HCT116 (cell line): ENCODE data around the gene LIPH. TPM values are rescaled to one million over a fixed set of nuclear protein-coding genes. Genes with fewer than 3 reads are reported as not detected.

Experiments used
- ATAC-seq: fragments of 200-7000 bp; cut with Tn5 transposase; 2 replicates; pipeline ENCODE4 v1.9.1; 2020; ENCODE audit warnings: mild to moderate bottlenecking, moderate library complexity
- BruUV-seq: library from RNA; stranded (reverse); fragments of 400-500 nt; replicated peaks from 2 replicates; lab custom pipeline; 2021; lab: Mats Ljungman, UMichigan
- CTCF ChIA-PET: fragments of 300-600 bp; sonication (Branson Sonifier 250); formaldehyde crosslinking; loops from one replicate; lab custom pipeline; 2021; ENCODE audit warnings: antibody characterized with exemption; lab: Charles Lee
- POLR2A ChIA-PET: fragments of 300-600, 350-600 bp; sonication (Branson Sonifier 250); formaldehyde crosslinking; loops from one replicate; lab custom pipeline; 2021; ENCODE audit warnings: antibody characterized with exemption; lab: Charles Lee
- RAD21 ChIA-PET, 2 experiments: fragments of 300-600 bp; sonication (Branson Sonifier 250); formaldehyde crosslinking; loops; one replicate each; lab custom pipeline; 2023; ENCODE audit warnings: low total read pairs in 2 of 2; ENCODE audit not compliant: uncharacterized antibody in 2 of 2, unreplicated experiment in 2 of 2, low non-redundant PET in 1 of 2; lab: Charles Lee
- DNase-seq: peaks from one replicate; pipeline ENCODE4 v3.0.0-alpha.2; 2010; ENCODE audit warnings: low read depth, low spot score
- H2AFZ ChIP-seq: fragments of 200-600 bp; shearing (Covaris generic), sonication (generic); 2 replicates; pipeline ENCODE4 v1.6.1; 2017; ENCODE audit warnings: low read depth, mixed run types, mixed read lengths, antibody characterized with exemption, low read length; ENCODE audit not compliant: poor library complexity, severe bottlenecking
- H3K27ac ChIP-seq: 2 replicates; pipeline ENCODE4 v1.5.1; 2012; ENCODE audit warnings: low read depth, low read length
- H3K27me3 ChIP-seq: fragments of 200-600 bp; sonication (generic); 2 replicates; pipeline ENCODE4 v1.6.1; 2016; ENCODE audit warnings: mixed run types, low read length, mixed read lengths; ENCODE audit not compliant: insufficient read depth
- H3K36me3 ChIP-seq, 2 experiments: fragments of 200-500 bp in 1 of 2; fragments of 200-600 bp in 1 of 2; sonication (Bioruptor generic) in 1 of 2; sonication (generic) in 1 of 2; 2 replicates each; pipeline versions ENCODE4 v1.5.1 to v1.6.1; 2014 to 2016; ENCODE audit warnings: low read length in 2 of 2, inconsistent platforms in 1 of 2, mixed read lengths in 1 of 2, mixed run types in 1 of 2; ENCODE audit not compliant: insufficient read depth in 2 of 2, control insufficient read depth in 1 of 2
- H3K4me1 ChIP-seq, 2 experiments: fragments of 200-600 bp in 1 of 2; sonication (generic) in 1 of 2; 2 replicates each; pipeline versions ENCODE4 v1.5.1 to v1.6.1; 2012 to 2017; ENCODE audit warnings: low read length in 2 of 2, inconsistent platforms in 1 of 2, mild to moderate bottlenecking in 1 of 2, mixed read lengths in 1 of 2, mixed run types in 1 of 2, moderate library complexity in 1 of 2; ENCODE audit not compliant: insufficient read depth in 2 of 2, control insufficient read depth in 1 of 2
- H3K4me2 ChIP-seq: fragments of 200-600 bp; sonication (generic); 2 replicates; pipeline ENCODE4 v1.6.1; 2017; ENCODE audit warnings: mixed run types, low read length, mixed read lengths
- H3K4me3 ChIP-seq, 2 experiments: fragments of 200-600 bp in 1 of 2; sonication (generic) in 1 of 2; replicated peaks in 1 of 2; 2 replicates each; pipeline ENCODE4 v1.5.1; 2011 to 2016; ENCODE audit warnings: low read length in 2 of 2, control low read depth in 1 of 2, low read depth in 1 of 2, mild to moderate bottlenecking in 1 of 2, mixed read lengths in 1 of 2, mixed run types in 1 of 2
- H3K79me2 ChIP-seq: fragments of 200-600 bp; sonication (generic); 2 replicates; pipeline ENCODE4 v1.6.1; 2017; ENCODE audit warnings: mild to moderate bottlenecking, mixed run types, low read length, moderate library complexity, mixed read lengths; ENCODE audit not compliant: insufficient read depth
- H3K9ac ChIP-seq: fragments of 200-600 bp; sonication (generic); 2 replicates; pipeline ENCODE4 v1.6.1; 2016; ENCODE audit warnings: low read length, mixed read lengths
- H3K9me2 ChIP-seq: fragments of 200-600 bp; sonication (generic), shearing (Covaris generic); 2 replicates; pipeline ENCODE4 v1.6.1; 2017; ENCODE audit warnings: mixed run types, mild to moderate bottlenecking, moderate library complexity; ENCODE audit not compliant: insufficient read depth
- H3K9me3 ChIP-seq, 2 experiments: fragments of 200-500 bp in 1 of 2; fragments of 200-600 bp in 1 of 2; sonication (Bioruptor generic) in 1 of 2; sonication (generic) in 1 of 2; 2 replicates each; pipeline ENCODE4 v1.6.1; 2014 to 2017; ENCODE audit warnings: low read length in 2 of 2, mixed read lengths in 2 of 2, inconsistent platforms in 1 of 2, low read depth in 1 of 2, mild to moderate bottlenecking in 1 of 2, mixed run types in 1 of 2, moderate library complexity in 1 of 2; ENCODE audit not compliant: control insufficient read depth in 1 of 2, insufficient read depth in 1 of 2
- H4K20me1 ChIP-seq: fragments of 200-600 bp; sonication (generic), shearing (Covaris generic); 2 replicates; pipeline ENCODE4 v1.6.1; 2017; ENCODE audit warnings: mixed run types, mild to moderate bottlenecking, moderate library complexity; ENCODE audit not compliant: insufficient read depth
- EZH2 ChIP-seq: fragments of 200-600 bp; sonication (generic); IDR thresholded peaks from 2 replicates; pipeline ENCODE4 v1.6.1; 2017; ENCODE audit warnings: antibody characterized with exemption, mixed run types
- RAD21 ChIP-seq: IDR thresholded peaks from 2 replicates; pipeline ENCODE4 v1.6.1; 2012; ENCODE audit warnings: low read depth, mild to moderate bottlenecking
- SP1 ChIP-seq: IDR thresholded peaks from 2 replicates; pipeline ENCODE4 v1.6.1; 2012; ENCODE audit warnings: low read depth
- TCF7L2 ChIP-seq: IDR thresholded peaks from 2 replicates; pipeline ENCODE4 v1.7.0; 2011; ENCODE audit warnings: borderline replicate concordance, inconsistent platforms; ENCODE audit not compliant: insufficient read depth, insufficient read length; ENCODE audit errors: extremely low read depth
- intact Hi-C: fragments of 100-400 bp; cut with micrococcal nuclease; formaldehyde crosslinking; loops from 2 replicates; pipeline ENCODE4 v1.10.0; 2022
- total RNA-seq: library from RNA; stranded (reverse); gene quantifications from one replicate; pipeline ENCODE4 v1.2.1, GENCODE V29; 2021; ENCODE audit not compliant: unreplicated experiment
- TF ChIP-seq, protein P1 (sequence below): IDR thresholded peaks from 2 replicates; pipeline ENCODE4 v1.6.1; 2012
- TF ChIP-seq, protein P2 (sequence below), 3 experiments: fragments of 200-600 bp in 1 of 3; sonication (generic) in 1 of 3; IDR thresholded peaks in 2 of 3; conservative IDR thresholded peaks in 1 of 3; 2 replicates each; pipeline ENCODE4 v1.5.1; 2012 to 2017; ENCODE audit warnings: low read depth in 2 of 3, low read length in 2 of 3, antibody characterized with exemption in 1 of 3, borderline replicate concordance in 1 of 3, control low read depth in 1 of 3, mild to moderate bottlenecking in 1 of 3, mixed read lengths in 1 of 3, mixed run types in 1 of 3, moderate library complexity in 1 of 3; ENCODE audit not compliant: insufficient read depth in 1 of 3

LIPH gene
- total RNA-seq, 1 experiment from 2014 or later, result 13.7 TPM

DNA sequence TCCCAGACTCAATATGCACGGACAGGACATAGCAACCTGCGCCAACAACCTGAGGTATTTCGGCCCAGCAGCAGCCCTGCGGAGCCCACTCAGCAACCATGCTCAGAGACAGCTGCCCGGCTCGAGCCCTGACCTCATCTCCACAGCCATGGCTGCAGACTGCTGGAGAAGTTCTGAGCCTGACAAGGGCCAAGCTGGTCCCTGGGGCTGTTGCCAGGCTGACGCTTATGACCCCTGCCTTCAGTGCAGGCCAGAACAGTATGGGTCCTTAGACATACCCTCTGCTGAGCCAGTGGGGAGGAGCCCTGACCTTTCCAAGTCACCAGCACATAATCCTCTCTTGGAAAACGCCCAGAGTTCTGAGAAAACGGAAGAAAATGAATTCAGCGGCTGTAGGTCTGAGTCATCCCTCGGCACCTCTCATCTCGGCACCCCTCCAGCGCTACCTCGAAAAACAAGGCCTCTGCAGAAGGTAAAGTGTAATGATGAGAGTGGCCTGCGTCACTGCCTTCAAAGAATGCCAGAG, 79.0 kb downstream of the LIPH start (continued):
- TF ChIP-seq RAD21, result peak; percentile 28; the same call in 1 of the 2 replicates
- peak; percentile 95 for TF ChIP-seq SP1
- TF ChIP-seq, protein P1, sequence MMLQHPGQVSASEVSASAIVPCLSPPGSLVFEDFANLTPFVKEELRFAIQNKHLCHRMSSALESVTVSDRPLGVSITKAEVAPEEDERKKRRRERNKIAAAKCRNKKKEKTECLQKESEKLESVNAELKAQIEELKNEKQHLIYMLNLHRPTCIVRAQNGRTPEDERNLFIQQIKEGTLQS, result peak; percentile 63; the same call in 1 of the 2 replicates

DNA sequence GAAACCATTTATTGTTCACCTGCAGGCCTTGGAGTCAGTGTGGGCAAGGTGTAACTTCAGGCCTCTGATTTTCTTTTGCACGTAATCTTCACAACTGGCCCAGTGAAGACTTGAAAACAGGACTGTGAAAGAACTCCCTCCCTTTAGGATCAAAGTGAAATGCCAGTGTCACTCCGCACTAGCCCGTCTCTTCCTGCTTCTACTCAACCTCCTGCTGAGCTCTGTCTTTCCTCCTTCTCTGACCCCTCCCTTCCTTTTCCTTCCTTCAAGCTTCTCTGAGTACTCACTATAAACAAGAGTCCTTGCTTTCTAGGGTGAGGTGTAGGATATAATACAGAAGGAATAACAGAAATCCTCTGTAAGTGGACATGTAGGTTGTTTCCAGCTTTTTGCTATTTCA, 82.1 kb downstream of the LIPH start:
- no TSS peak for BruUV-seq
- TF ChIP-seq EZH2 (no peak), TCF7L2 (peak; percentile 30)
- TF ChIP-seq, protein P2, sequence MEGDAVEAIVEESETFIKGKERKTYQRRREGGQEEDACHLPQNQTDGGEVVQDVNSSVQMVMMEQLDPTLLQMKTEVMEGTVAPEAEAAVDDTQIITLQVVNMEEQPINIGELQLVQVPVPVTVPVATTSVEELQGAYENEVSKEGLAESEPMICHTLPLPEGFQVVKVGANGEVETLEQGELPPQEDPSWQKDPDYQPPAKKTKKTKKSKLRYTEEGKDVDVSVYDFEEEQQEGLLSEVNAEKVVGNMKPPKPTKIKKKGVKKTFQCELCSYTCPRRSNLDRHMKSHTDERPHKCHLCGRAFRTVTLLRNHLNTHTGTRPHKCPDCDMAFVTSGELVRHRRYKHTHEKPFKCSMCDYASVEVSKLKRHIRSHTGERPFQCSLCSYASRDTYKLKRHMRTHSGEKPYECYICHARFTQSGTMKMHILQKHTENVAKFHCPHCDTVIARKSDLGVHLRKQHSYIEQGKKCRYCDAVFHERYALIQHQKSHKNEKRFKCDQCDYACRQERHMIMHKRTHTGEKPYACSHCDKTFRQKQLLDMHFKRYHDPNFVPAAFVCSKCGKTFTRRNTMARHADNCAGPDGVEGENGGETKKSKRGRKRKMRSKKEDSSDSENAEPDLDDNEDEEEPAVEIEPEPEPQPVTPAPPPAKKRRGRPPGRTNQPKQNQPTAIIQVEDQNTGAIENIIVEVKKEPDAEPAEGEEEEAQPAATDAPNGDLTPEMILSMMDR (IDR thresholded peaks at IDR 0.05 in 2 of 3, conservative IDR thresholded peaks at IDR 0.05 in 1 of 3; ENCODE audit: borderline replicate concordance in 1 of 3, insufficient read depth in 1 of 3, low read depth in 2 of 3, low read length in 2 of 3), result no peak
- peak overlapping the region; percentile 48 for H3K4me2 ChIP-seq
- peaks cover 42 to 57% of the 10 kb centered on the region in 2 experiments for H3K4me1 ChIP-seq
- no peaks in the 10 kb centered on the region for H4K20me1 ChIP-seq
- no peak overlapping the region for H3K9ac ChIP-seq
- POLR2A ChIA-PET, result no interaction called here
- H3K9me3 ChIP-seq, result no peaks in the 10 kb centered on the region
- RAD21 ChIA-PET, result interaction anchor here in 1 of 2 experiments (0.5 kb wide), 1 partner anchor 9 kb away, joined by 3 read pairs; no protein-coding TSS in a partner anchor
- H3K36me3 ChIP-seq, result no peaks in the 10 kb centered on the region
- ATAC-seq, result no peak
- H3K27me3 ChIP-seq, result no peaks in the 10 kb centered on the region
- H2AFZ ChIP-seq, result no peak overlapping the region
- H3K79me2 ChIP-seq, result no peaks in the 10 kb centered on the region
- no peaks in the 10 kb centered on the region for H3K9me2 ChIP-seq
- CTCF ChIA-PET, result interaction anchor here (2.0 kb wide), 1 partner anchor 10 kb away, joined by 11 read pairs; no protein-coding TSS in a partner anchor
- intact Hi-C loops, result loop anchor here (5.0 kb wide), 1 partner anchor 87 kb away; no protein-coding TSS in a partner anchor
- no peak overlapping the region for H3K27ac ChIP-seq
- no peak overlapping the region for H3K4me3 ChIP-seq
- no peak for DNase-seq
